Neural progenitor cell (in vitro differentiated cells): ENCODE measurements around the gene LDLRAD2. TPM values are rescaled to one million over a fixed set of nuclear protein-coding genes. Genes with fewer than 3 reads are reported as not detected.

Experiments
- DNase-seq: peaks from one replicate; pipeline ENCODE4 v3.0.0-alpha.2; 2016; ENCODE audit warnings: low spot score
- H2AFZ ChIP-seq: fragments of 200-600 bp; sonication (generic); replicated peaks from 2 replicates; pipeline ENCODE4 v1.6.1; 2016; ENCODE audit warnings: antibody characterized with exemption
- H3F3A ChIP-seq: fragments of 200-600 bp; sonication (generic); 2 replicates; pipeline ENCODE4 v1.6.1; 2016; ENCODE audit warnings: antibody characterized with exemption, low read depth
- H3K27ac ChIP-seq: fragments of 200-600 bp; sonication (generic); 2 replicates; pipeline ENCODE4 v1.5.1; 2016; ENCODE audit warnings: mild to moderate bottlenecking
- H3K27me3 ChIP-seq: fragments of 200-600 bp; sonication (generic); 2 replicates; pipeline ENCODE4 v1.6.1; 2016; ENCODE audit warnings: mild to moderate bottlenecking, moderate library complexity
- H3K36me3 ChIP-seq: fragments of 200-600 bp; sonication (generic); 2 replicates; pipeline ENCODE4 v1.5.1; 2016
- H3K4me1 ChIP-seq: fragments of 200-600 bp; sonication (generic); 2 replicates; pipeline ENCODE4 v1.6.1; 2016; ENCODE audit warnings: mixed run types
- H3K4me2 ChIP-seq: fragments of 200-600 bp; sonication (generic); 2 replicates; pipeline ENCODE4 v1.6.1; 2016
- H3K4me3 ChIP-seq: fragments of 200-600 bp; sonication (generic); 2 replicates; pipeline ENCODE4 v1.5.1; 2016
- H3K79me2 ChIP-seq: fragments of 200-600 bp; sonication (generic); 2 replicates; pipeline ENCODE4 v1.6.1; 2016; ENCODE audit warnings: low read depth
- H3K9ac ChIP-seq: fragments of 200-600 bp; sonication (generic); 2 replicates; pipeline ENCODE4 v1.6.1; 2016
- H3K9me3 ChIP-seq: fragments of 200-600 bp; sonication (generic); 2 replicates; pipeline ENCODE4 v1.5.1; 2016; ENCODE audit warnings: low read depth
- H4K20me1 ChIP-seq: fragments of 200-600 bp; sonication (generic); 2 replicates; pipeline ENCODE4 v1.6.1; 2016; ENCODE audit warnings: low read depth
- H3K27ac Mint-ChIP-seq: 3 replicates; pipeline ENCODE4 v1.8.0; 2021; ENCODE audit warnings: mixed read lengths
- H3K27me3 Mint-ChIP-seq: 2 replicates; pipeline ENCODE4 v1.8.0; 2022; ENCODE audit warnings: low read depth, mild to moderate bottlenecking, inconsistent platforms, moderate library complexity, mixed read lengths; ENCODE audit not compliant: insufficient read depth
- H3K36me3 Mint-ChIP-seq: 3 replicates; pipeline ENCODE4 v1.8.0; 2021; ENCODE audit warnings: mixed read lengths
- H3K4me1 Mint-ChIP-seq: 3 replicates; pipeline ENCODE4 v1.8.0; 2021; ENCODE audit warnings: mixed read lengths
- H3K4me3 Mint-ChIP-seq: 3 replicates; pipeline ENCODE4 v1.8.0; 2021; ENCODE audit warnings: mild to moderate bottlenecking, moderate library complexity, mixed read lengths
- H3K9me3 Mint-ChIP-seq: 3 replicates; pipeline ENCODE4 v1.8.0; 2020; ENCODE audit warnings: mixed read lengths
- EZH2 ChIP-seq: fragments of 200-600 bp; sonication (generic); IDR thresholded peaks from 2 replicates; pipeline ENCODE4 v1.6.1; 2017; ENCODE audit warnings: antibody characterized with exemption, mild to moderate bottlenecking, moderate library complexity
- EZH2phosphoT487 ChIP-seq: fragments of 200-600 bp; sonication (generic); IDR thresholded peaks from 2 replicates; pipeline ENCODE4 v1.6.1; 2017; ENCODE audit warnings: antibody characterized with exemption
- total RNA-seq: library from RNA; depleted of rRNA; stranded (reverse); fragments of >200 nt; gene quantifications from 2 replicates; pipeline ENCODE4 v1.2.3, GENCODE V29; 2015; ENCODE audit warnings: low replicate concordance
- TF ChIP-seq, protein P1 (sequence below): fragments of 200-600 bp; sonication (generic); IDR thresholded peaks from 2 replicates; pipeline ENCODE4 v1.5.1; 2017; ENCODE audit warnings: antibody characterized with exemption, mild to moderate bottlenecking

The LDLRAD2 gene
- total RNA-seq, 1 donor from 2014 or later: 0.67 TPM

DNA sequence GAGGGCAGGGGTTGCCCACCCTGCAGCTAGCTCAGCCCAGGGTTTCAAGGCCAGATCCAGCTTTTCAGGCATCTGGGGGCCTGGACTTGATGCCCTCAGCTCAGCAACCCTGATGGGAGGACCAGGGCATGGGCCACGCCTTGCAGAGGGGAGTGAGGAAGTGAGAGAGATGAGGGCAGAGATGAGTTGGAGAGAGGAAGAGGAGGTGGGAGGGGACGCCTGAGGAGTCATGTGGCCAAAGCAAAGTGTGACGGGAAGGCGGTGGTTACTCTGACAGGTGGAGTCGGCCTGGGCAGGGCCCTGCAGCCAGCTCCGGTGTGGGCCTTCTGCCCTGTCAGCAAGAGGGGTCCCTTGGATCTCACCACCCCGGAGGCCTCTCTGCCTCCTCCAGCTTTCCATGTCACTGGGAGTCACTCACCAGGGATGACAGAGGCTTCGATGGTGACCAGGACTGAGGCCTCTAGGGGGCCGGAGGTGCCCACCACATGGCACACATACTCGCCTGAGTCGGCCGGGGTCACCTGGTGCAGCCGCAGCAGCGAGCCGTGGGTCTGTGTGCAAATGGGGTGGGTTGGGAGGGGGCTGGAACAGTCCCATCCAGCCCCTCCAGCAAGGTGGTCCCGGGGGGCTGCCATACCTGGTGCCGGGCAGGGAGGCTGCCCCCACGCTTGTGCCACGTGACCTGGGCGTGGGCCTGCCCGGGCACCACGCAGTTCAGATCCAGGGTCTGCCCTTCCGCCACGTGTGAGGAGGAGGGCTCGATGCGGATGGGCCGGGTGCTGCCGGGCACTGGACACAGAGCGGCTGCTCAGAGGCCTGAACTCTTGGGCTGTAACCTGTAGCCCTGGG, 40.4 kb downstream of the LDLRAD2 start:
- no peaks in the 10 kb centered on the region for H3K4me1 ChIP-seq
- no peak for DNase-seq
- H3K36me3 ChIP-seq: no peaks in the 10 kb centered on the region
- H3K36me3 Mint-ChIP-seq: peaks cover 5% of the 10 kb centered on the region
- H4K20me1 ChIP-seq: no peaks in the 10 kb centered on the region
- no peak overlapping the region for H3K4me2 ChIP-seq
- no peaks in the 10 kb centered on the region for H3K9me3 ChIP-seq
- H3K4me1 Mint-ChIP-seq: no peaks in the 10 kb centered on the region
- TF ChIP-seq EZH2 (no peak), EZH2phosphoT487 (no peak)
- TF ChIP-seq, protein P1, sequence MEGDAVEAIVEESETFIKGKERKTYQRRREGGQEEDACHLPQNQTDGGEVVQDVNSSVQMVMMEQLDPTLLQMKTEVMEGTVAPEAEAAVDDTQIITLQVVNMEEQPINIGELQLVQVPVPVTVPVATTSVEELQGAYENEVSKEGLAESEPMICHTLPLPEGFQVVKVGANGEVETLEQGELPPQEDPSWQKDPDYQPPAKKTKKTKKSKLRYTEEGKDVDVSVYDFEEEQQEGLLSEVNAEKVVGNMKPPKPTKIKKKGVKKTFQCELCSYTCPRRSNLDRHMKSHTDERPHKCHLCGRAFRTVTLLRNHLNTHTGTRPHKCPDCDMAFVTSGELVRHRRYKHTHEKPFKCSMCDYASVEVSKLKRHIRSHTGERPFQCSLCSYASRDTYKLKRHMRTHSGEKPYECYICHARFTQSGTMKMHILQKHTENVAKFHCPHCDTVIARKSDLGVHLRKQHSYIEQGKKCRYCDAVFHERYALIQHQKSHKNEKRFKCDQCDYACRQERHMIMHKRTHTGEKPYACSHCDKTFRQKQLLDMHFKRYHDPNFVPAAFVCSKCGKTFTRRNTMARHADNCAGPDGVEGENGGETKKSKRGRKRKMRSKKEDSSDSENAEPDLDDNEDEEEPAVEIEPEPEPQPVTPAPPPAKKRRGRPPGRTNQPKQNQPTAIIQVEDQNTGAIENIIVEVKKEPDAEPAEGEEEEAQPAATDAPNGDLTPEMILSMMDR: no peak
- H3K9ac ChIP-seq: no peak overlapping the region
- no peak overlapping the region for H3K27ac Mint-ChIP-seq
- H3K27me3 Mint-ChIP-seq: peaks cover 8% of the 10 kb centered on the region
- no peak overlapping the region for H3K27ac ChIP-seq
- no peak overlapping the region for H2AFZ ChIP-seq
- H3F3A ChIP-seq: no peaks in the 10 kb centered on the region
- no peaks in the 10 kb centered on the region for H3K9me3 Mint-ChIP-seq
- H3K4me3 Mint-ChIP-seq: no peak overlapping the region
- no peak overlapping the region for H3K4me3 ChIP-seq
- H3K27me3 ChIP-seq: no peaks in the 10 kb centered on the region
- no peaks in the 10 kb centered on the region for H3K79me2 ChIP-seq

DNA sequence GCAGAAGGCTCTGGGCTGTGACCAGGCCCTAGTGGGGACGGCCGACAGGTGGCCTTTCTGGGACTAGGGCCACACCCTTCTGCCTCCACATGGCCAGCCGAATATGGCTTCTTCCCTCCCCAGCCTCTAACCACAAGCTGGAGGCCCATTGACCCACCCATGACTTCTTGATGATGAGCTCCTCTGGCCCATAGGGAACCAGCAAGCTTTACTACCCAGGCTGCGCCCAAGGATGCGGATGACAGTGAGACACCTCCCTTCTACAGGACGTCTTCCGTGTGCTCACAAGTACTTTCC, 41.0 kb downstream of the LDLRAD2 start:
- H3K36me3 Mint-ChIP-seq: peaks cover 5% of the 10 kb centered on the region
- H3K9me3 ChIP-seq: no peaks in the 10 kb centered on the region

DNA sequence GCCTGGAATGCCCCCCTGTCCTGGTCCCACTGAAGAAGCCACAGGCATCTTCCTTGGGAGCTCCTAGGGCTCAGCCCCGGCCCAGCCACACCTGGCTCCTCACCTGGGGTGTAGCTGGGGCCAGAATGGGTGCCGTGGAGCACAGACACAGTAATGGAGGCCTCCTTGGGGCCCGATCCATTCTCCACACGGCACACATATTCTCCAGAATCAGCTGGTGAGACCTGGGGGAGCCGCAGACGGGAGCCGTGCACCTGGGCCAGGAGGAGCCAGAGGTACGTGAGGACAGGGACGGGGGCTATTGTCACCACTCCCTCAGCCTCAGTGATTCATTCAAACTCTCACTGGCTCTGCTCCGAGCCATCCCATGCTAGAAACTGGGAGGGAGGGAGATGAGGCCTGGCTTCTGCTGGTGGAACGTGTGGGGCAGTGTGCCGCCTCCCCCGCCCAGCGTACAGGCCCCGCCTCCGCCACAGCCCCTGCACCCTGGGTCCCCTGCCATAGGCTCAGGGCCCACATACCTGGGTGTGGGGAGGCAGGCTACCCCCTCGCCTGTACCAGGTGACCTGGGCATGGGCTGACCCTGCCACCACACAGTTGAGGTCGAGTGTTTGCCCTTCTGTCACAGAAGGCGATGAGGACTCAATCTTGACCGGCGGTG, 42.2 kb downstream of the LDLRAD2 start:
- Mint-ChIP-seq H3K4me1 (peaks cover 8% of the 10 kb centered on the region), H3K27me3 (peaks cover 10% of the 10 kb centered on the region), H3K27ac (no peak overlapping the region), H3K4me3 (no peak overlapping the region), H3K36me3 (peaks cover 5% of the 10 kb centered on the region), H3K9me3 (no peaks in the 10 kb centered on the region)
- no peaks in the 10 kb centered on the region for H3K9me3 ChIP-seq
- no peaks in the 10 kb centered on the region for H3K79me2 ChIP-seq
- H3K4me2 ChIP-seq: no peak overlapping the region
- no peaks in the 10 kb centered on the region for H3F3A ChIP-seq
- no peak overlapping the region for H2AFZ ChIP-seq
- no peak for DNase-seq
- H3K9ac ChIP-seq: no peak overlapping the region
- TF ChIP-seq, protein P1: no peak
- TF ChIP-seq EZH2 (no peak), EZH2phosphoT487 (no peak)
- H3K27ac ChIP-seq: no peak overlapping the region
- no peaks in the 10 kb centered on the region for H3K27me3 ChIP-seq
- H3K36me3 ChIP-seq: no peaks in the 10 kb centered on the region
- H3K4me1 ChIP-seq: no peaks in the 10 kb centered on the region
- no peaks in the 10 kb centered on the region for H4K20me1 ChIP-seq
- no peak overlapping the region for H3K4me3 ChIP-seq

More for the DNA sequence above, 41.0 kb downstream of the LDLRAD2 start:
- Mint-ChIP-seq H3K4me1 (peaks cover 3% of the 10 kb centered on the region), H3K9me3 (no peaks in the 10 kb centered on the region), H3K27me3 (peaks cover 10% of the 10 kb centered on the region), H3K4me3 (no peak overlapping the region), H3K27ac (no peak overlapping the region)
- Histone ChIP-seq H3K9ac (no peak overlapping the region), H2AFZ (no peak overlapping the region), H3K27ac (no peak overlapping the region), H3K36me3 (no peaks in the 10 kb centered on the region), H3K4me2 (no peak overlapping the region), H3F3A (no peaks in the 10 kb centered on the region), H3K27me3 (no peaks in the 10 kb centered on the region), H3K4me1 (no peaks in the 10 kb centered on the region), H3K4me3 (no peak overlapping the region), H3K79me2 (no peaks in the 10 kb centered on the region), H4K20me1 (no peaks in the 10 kb centered on the region)
- no peak for DNase-seq
- TF ChIP-seq EZH2phosphoT487: no peak
- TF ChIP-seq, protein P1: no peak
- TF ChIP-seq EZH2: no peak
